HG02870 (cell line): ENCODE measurements around the gene SUPT6H.

Experiments used
- ATAC-seq: cut with Tn5 transposase; IDR thresholded peaks from one replicate; pipeline ENCODE4 v1.9.1; 2021; ENCODE audit warnings: mild to moderate bottlenecking, moderate library complexity; ENCODE audit not compliant: unreplicated experiment

Gene SUPT6H

GRCh38 chr17:28748852-28749515 lies 87.0 kb downstream of the SUPT6H start:
- no peak for ATAC-seq

GRCh38 chr17:28749516-28750177 lies 87.6 kb downstream of the SUPT6H start:
- no peak for ATAC-seq

GRCh38 chr17:28750178-28751047 lies 88.4 kb downstream of the SUPT6H start:
- ATAC-seq, result peak; percentile 58

GRCh38 chr17:28751600-28752366 lies 89.8 kb downstream of the SUPT6H start:
- no peak for ATAC-seq
